WTC11 (cell line): ENCODE data around the gene HIPK2. TPM values are rescaled to one million over a fixed set of nuclear protein-coding genes. Genes with fewer than 3 reads are reported as not detected.

Source experiments
- ATAC-seq: fragments of 200-7000 bp; cut with Tn5 transposase; 2 replicates; pipeline ENCODE4 v1.10.0; 2021; ENCODE audit warnings: mild to moderate bottlenecking, moderate library complexity
- CTCF ChIA-PET: fragments of 300-600 bp; sonication (Branson Sonifier 250); formaldehyde crosslinking; loops from one replicate; lab custom pipeline; 2021; ENCODE audit warnings: antibody characterized with exemption; lab: Charles Lee
- POLR2A ChIA-PET: fragments of 350-600 bp; sonication (Branson Sonifier 250); formaldehyde crosslinking; loops from one replicate; lab custom pipeline; 2021; ENCODE audit warnings: antibody characterized with exemption; lab: Charles Lee
- DNase-seq: peaks from one replicate; pipeline ENCODE4 v3.0.0; 2021; ENCODE audit warnings: low spot score
- H3K27ac Mint-ChIP-seq: 2 replicates; pipeline ENCODE4 v1.8.0; 2021; ENCODE audit warnings: mixed read lengths
- H3K27me3 Mint-ChIP-seq: 2 replicates; pipeline ENCODE4 v1.8.0; 2021; ENCODE audit warnings: low read depth, mild to moderate bottlenecking, moderate library complexity, mixed read lengths
- H3K36me3 Mint-ChIP-seq: 2 replicates; pipeline ENCODE4 v1.8.0; 2021; ENCODE audit warnings: mixed read lengths
- H3K4me1 Mint-ChIP-seq: 2 replicates; pipeline ENCODE4 v1.8.0; 2022; ENCODE audit warnings: mixed read lengths
- H3K4me3 Mint-ChIP-seq: 2 replicates; pipeline ENCODE4 v1.8.0; 2021; ENCODE audit warnings: mild to moderate bottlenecking, moderate library complexity, mixed read lengths
- H3K9me3 Mint-ChIP-seq: 2 replicates; pipeline ENCODE4 v1.8.0; 2021; ENCODE audit warnings: mixed read lengths
- AR ChIP-seq: fragments of 250-450 bp; sonication (Bioruptor Pico); IDR thresholded peaks from 2 replicates; pipeline ENCODE4 v1.9.0; 2021; ENCODE audit warnings: mild to moderate bottlenecking
- ATF2 ChIP-seq: sonication (generic); formaldehyde crosslinking; IDR thresholded peaks from 2 replicates; pipeline ENCODE4 v1.8.1; 2022; ENCODE audit warnings: low read depth, missing genetic modification reagents, borderline replicate concordance
- ATF3 ChIP-seq: sonication (generic); formaldehyde crosslinking; conservative IDR thresholded peaks from 2 replicates; pipeline ENCODE4 v1.8.1; 2022; ENCODE audit warnings: mild to moderate bottlenecking, missing genetic modification reagents
- E2F4 ChIP-seq: sonication (generic); formaldehyde crosslinking; IDR thresholded peaks from 2 replicates; pipeline ENCODE4 v1.8.1; 2022; ENCODE audit warnings: low read depth, mild to moderate bottlenecking, moderate library complexity, missing genetic modification reagents, borderline replicate concordance
- HMGA2 ChIP-seq: fragments of 250-450 bp; sonication (Bioruptor Pico); IDR thresholded peaks from 2 replicates; pipeline ENCODE4 v1.4.0; 2021; ENCODE audit warnings: mild to moderate bottlenecking, moderate library complexity
- IRF1 ChIP-seq: sonication (generic); formaldehyde crosslinking; IDR thresholded peaks from 2 replicates; pipeline ENCODE4 v1.8.0; 2023; ENCODE audit warnings: missing genetic modification reagents
- IRF2 ChIP-seq: sonication (generic); formaldehyde crosslinking; IDR thresholded peaks from 2 replicates; pipeline ENCODE4 v1.8.0; 2022; ENCODE audit warnings: low read depth, missing genetic modification reagents, borderline replicate concordance
- MXD4 ChIP-seq: fragments of 250-450 bp; sonication (Bioruptor Pico); IDR thresholded peaks from 2 replicates; pipeline ENCODE4 v1.8.0; 2021; ENCODE audit warnings: mild to moderate bottlenecking, moderate library complexity, borderline replicate concordance
- MYBL2 ChIP-seq: sonication (generic); formaldehyde crosslinking; IDR thresholded peaks from 2 replicates; pipeline ENCODE4 v1.8.1; 2023; ENCODE audit warnings: mild to moderate bottlenecking, moderate library complexity, missing genetic modification reagents
- NR1H2 ChIP-seq: sonication (generic); formaldehyde crosslinking; IDR thresholded peaks from 2 replicates; pipeline ENCODE4 v1.9.0; 2021; ENCODE audit warnings: mild to moderate bottlenecking, moderate library complexity, missing genetic modification reagents
- PRDM15 ChIP-seq: sonication (generic); formaldehyde crosslinking; IDR thresholded peaks from 2 replicates; pipeline ENCODE4 v1.8.0; 2022; ENCODE audit warnings: missing genetic modification reagents
- USF1 ChIP-seq: sonication (generic); formaldehyde crosslinking; IDR thresholded peaks from 2 replicates; pipeline ENCODE4 v1.8.0; 2022; ENCODE audit warnings: mild to moderate bottlenecking, missing genetic modification reagents
- ZBTB21 ChIP-seq: sonication (generic); formaldehyde crosslinking; IDR thresholded peaks from 2 replicates; pipeline ENCODE4 v1.8.1; 2023; ENCODE audit warnings: mild to moderate bottlenecking, missing genetic modification reagents, borderline replicate concordance
- ZNF396 ChIP-seq: fragments of 250-450 bp; sonication (Bioruptor Pico); IDR thresholded peaks from 2 replicates; pipeline ENCODE4 v1.8.0; 2021; ENCODE audit warnings: mild to moderate bottlenecking, moderate library complexity, borderline replicate concordance
- total RNA-seq: library from RNA; stranded (reverse); gene quantifications from 3 replicates; pipeline ENCODE4 v1.2.3, GENCODE V29; 2021

The HIPK2 gene
- total RNA-seq, 1 experiment from 2014 or later: 25.3 TPM

GRCh38 chr7:139741789-139742344, 35.9 kb downstream of the HIPK2 start:
- ChIA-PET POLR2A (no interaction called here), CTCF (interaction anchor here (1.5 kb wide), 1 partner anchor 96 kb away, joined by 3 read pairs; no protein-coding TSS in a partner anchor)

GRCh38 chr7:139741239-139741638, 36.6 kb downstream of the HIPK2 start:
- Mint-ChIP-seq H3K4me1 (peaks cover 36% of the 10 kb centered on the region), H3K4me3 (no peak overlapping the region)
- DNase-seq: no peak
- TF ChIP-seq NR1H2 (CRISPR knock-in tag) (no peak), E2F4 (CRISPR knock-in tag) (no peak), HMGA2 (CRISPR knock-in tag) (no peak), AR (CRISPR knock-in tag) (no peak), MYBL2 (CRISPR knock-in tag) (no peak), ATF3 (CRISPR knock-in tag) (no peak), ZNF396 (no peak), IRF1 (no peak), IRF2 (no peak)

More at GRCh38 chr7:139741789-139742344, 35.9 kb downstream of the HIPK2 start:
- TF ChIP-seq ZBTB21 (CRISPR knock-in tag) (no peak), PRDM15 (CRISPR knock-in tag) (no peak), MXD4 (CRISPR knock-in tag) (no peak), USF1 (CRISPR knock-in tag) (no peak), E2F4 (CRISPR knock-in tag) (no peak), ATF2 (CRISPR knock-in tag) (no peak)
- Mint-ChIP-seq H3K27me3 (no peaks in the 10 kb centered on the region), H3K4me1 (peaks cover 36% of the 10 kb centered on the region), H3K4me3 (no peak overlapping the region), H3K36me3 (no peaks in the 10 kb centered on the region), H3K27ac (peak overlapping the region; percentile 14; the same call in 1 of the 2 replicates), H3K9me3 (no peaks in the 10 kb centered on the region)
- ATAC-seq (no peak), DNase-seq (no peak)

More at GRCh38 chr7:139741239-139741638, 36.6 kb downstream of the HIPK2 start:
- no peaks in the 10 kb centered on the region for H3K9me3 Mint-ChIP-seq
- ChIA-PET CTCF (interaction anchor here (1.5 kb wide), 1 partner anchor 95 kb away, joined by 3 read pairs; no protein-coding TSS in a partner anchor), POLR2A (no interaction called here)
- no peak for ATAC-seq
- H3K36me3 Mint-ChIP-seq: no peaks in the 10 kb centered on the region
- no peaks in the 10 kb centered on the region for H3K27me3 Mint-ChIP-seq
- H3K27ac Mint-ChIP-seq: no peak overlapping the region
